ENCODE measurements around the gene EYA4.

DNA sequence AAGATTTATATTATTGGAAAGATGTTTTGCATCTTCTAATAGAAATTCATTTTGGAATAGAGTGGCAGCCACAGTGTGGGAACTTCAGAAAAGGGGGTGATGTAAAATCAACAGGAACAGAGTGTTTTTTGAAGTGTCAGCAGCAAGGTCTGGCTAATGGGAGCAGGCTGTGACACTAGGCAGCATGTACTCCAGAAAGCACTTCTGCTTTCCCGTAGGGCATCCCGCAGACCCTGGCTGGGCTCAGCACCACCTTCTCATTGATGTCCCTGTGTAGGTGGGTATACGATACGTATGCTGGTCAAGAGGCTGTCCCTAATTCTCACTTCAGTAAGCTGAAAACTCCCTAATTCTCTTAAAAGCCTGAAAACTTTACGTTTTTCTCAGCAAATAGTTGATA is 74.7 kb downstream of the EYA4 start:
- TF ChIP-seq, protein P1, sequence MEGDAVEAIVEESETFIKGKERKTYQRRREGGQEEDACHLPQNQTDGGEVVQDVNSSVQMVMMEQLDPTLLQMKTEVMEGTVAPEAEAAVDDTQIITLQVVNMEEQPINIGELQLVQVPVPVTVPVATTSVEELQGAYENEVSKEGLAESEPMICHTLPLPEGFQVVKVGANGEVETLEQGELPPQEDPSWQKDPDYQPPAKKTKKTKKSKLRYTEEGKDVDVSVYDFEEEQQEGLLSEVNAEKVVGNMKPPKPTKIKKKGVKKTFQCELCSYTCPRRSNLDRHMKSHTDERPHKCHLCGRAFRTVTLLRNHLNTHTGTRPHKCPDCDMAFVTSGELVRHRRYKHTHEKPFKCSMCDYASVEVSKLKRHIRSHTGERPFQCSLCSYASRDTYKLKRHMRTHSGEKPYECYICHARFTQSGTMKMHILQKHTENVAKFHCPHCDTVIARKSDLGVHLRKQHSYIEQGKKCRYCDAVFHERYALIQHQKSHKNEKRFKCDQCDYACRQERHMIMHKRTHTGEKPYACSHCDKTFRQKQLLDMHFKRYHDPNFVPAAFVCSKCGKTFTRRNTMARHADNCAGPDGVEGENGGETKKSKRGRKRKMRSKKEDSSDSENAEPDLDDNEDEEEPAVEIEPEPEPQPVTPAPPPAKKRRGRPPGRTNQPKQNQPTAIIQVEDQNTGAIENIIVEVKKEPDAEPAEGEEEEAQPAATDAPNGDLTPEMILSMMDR (IDR thresholded peaks at IDR 0.05; ENCODE audit: low read length) = no peak
- no peak for TF ChIP-seq EZH2 (optimal IDR thresholded peaks at IDR 0.05; ENCODE audit: low read depth, low read length)
- TF ChIP-seq EZH2phosphoT487 (IDR thresholded peaks at IDR 0.05; ENCODE audit: low read length) = no peak

Measured in MM.1S (cell line).